ENCODE data around the gene LIN28B. TPM values are rescaled to one million over a fixed set of nuclear protein-coding genes. Genes with fewer than 3 reads are reported as not detected.
A peak's percentile ranks its signal among the peaks of the same experiment; 100 is the strongest.

The LIN28B gene
- total and polyA plus RNA-seq, 4 donors, result 0.12 to 0.14 TPM; not detected in 2

- WGBS, 2 donors, result 8 to 10% methylated on average over 19 of the region's 19 CpGs
- Histone ChIP-seq H3K9ac (ENCODE audit: insufficient read depth in 1 of 2, low read length in 2 of 2) (no peak overlapping the region), H3K27ac (ENCODE audit: low read depth in 1 of 2, low read length in 1 of 2) (no peak overlapping the region), H3K4me3 (no peak overlapping the region), H3K36me3 (ENCODE audit: control insufficient read depth in 4 of 4, insufficient read depth in 4 of 4, low read length in 4 of 4) (no peaks in the 10 kb centered on the region), H3K9me3 (ENCODE audit: control insufficient read depth in 4 of 4, insufficient read depth in 3 of 4, low read length in 3 of 4) (peaks cover 0 to 2% (median 0%) of the 10 kb centered on the region in 4 donors), H3K4me1 (ENCODE audit: control insufficient read depth in 5 of 5, insufficient read depth in 5 of 5, low read length in 5 of 5) (peaks cover 0 to 2% (median 0%) of the 10 kb centered on the region in 5 donors), H3K27me3 (ENCODE audit: control insufficient read depth in 3 of 3, insufficient read depth in 3 of 3, low read length in 2 of 3) (peaks cover 3 to 62% (median 61%) of the 10 kb centered on the region in 3 donors)
- ATAC-seq (ENCODE audit: insufficient read depth, low FRiP score) (no peak), DNase-seq (peak in 2 of 3 donors; percentile 10 to 13)
- TF ChIP-seq CTCF (IDR thresholded peaks at IDR 0.05; ENCODE audit: control extremely low read depth, extremely low read depth), result no peak
Observed at GRCh38 chr6:104958178-104959025, 1.5 kb downstream of the LIN28B start.

- Histone ChIP-seq H3K36me3 (ENCODE audit: control insufficient read depth in 4 of 4, insufficient read depth in 4 of 4, low read length in 4 of 4) (no peaks in the 10 kb centered on the region), H3K4me1 (ENCODE audit: control insufficient read depth in 5 of 5, insufficient read depth in 5 of 5, low read length in 5 of 5) (peaks cover 0 to 2% (median 0%) of the 10 kb centered on the region in 5 donors), H3K27me3 (ENCODE audit: control insufficient read depth in 3 of 3, insufficient read depth in 3 of 3, low read length in 2 of 3) (peaks cover 3 to 55% (median 53%) of the 10 kb centered on the region in 3 donors), H3K9ac (ENCODE audit: insufficient read depth in 1 of 2, low read length in 2 of 2) (no peak overlapping the region), H3K9me3 (ENCODE audit: control insufficient read depth in 4 of 4, insufficient read depth in 3 of 4, low read length in 3 of 4) (no peaks in the 10 kb centered on the region), H3K4me3 (no peak overlapping the region), H3K27ac (ENCODE audit: low read depth in 1 of 2, low read length in 1 of 2) (no peak overlapping the region)
- TF ChIP-seq CTCF (IDR thresholded peaks at IDR 0.05; ENCODE audit: control extremely low read depth, extremely low read depth), result no peak
- whole genome bisulfite sequencing, 2 donors, result 24 to 28% methylated on average over 3 of the region's 3 CpGs
- peak in 1 of 3 donors; percentile 1 for DNase-seq
- ATAC-seq (ENCODE audit: insufficient read depth, low FRiP score), result no peak
Observed at GRCh38 chr6:104959026-104959858, 2.3 kb downstream of the LIN28B start.

- H3K4me3 ChIP-seq, result no peak overlapping the region
- no peaks in the 10 kb centered on the region for H3K36me3 ChIP-seq (ENCODE audit: control insufficient read depth in 4 of 4, insufficient read depth in 4 of 4, low read length in 4 of 4)
- no peak overlapping the region for H3K27ac ChIP-seq (ENCODE audit: low read depth in 1 of 2, low read length in 1 of 2)
- no peak for ATAC-seq (ENCODE audit: insufficient read depth, low FRiP score)
- WGBS, 2 donors, result 67 to 82% methylated on average over 2 of the region's 2 CpGs
- no peaks in the 10 kb centered on the region for H3K4me1 ChIP-seq (ENCODE audit: control insufficient read depth in 5 of 5, insufficient read depth in 5 of 5, low read length in 5 of 5)
- TF ChIP-seq CTCF (IDR thresholded peaks at IDR 0.05; ENCODE audit: control extremely low read depth, extremely low read depth), result no peak
- no peaks in the 10 kb centered on the region for H3K9me3 ChIP-seq (ENCODE audit: control insufficient read depth in 4 of 4, insufficient read depth in 3 of 4, low read length in 3 of 4)
- H3K9ac ChIP-seq (ENCODE audit: insufficient read depth in 1 of 2, low read length in 2 of 2), result no peak overlapping the region
- DNase-seq, result no peak
- no peaks in the 10 kb centered on the region for H3K27me3 ChIP-seq (ENCODE audit: control insufficient read depth in 3 of 3, insufficient read depth in 3 of 3, low read length in 2 of 3)
Observed at GRCh38 chr6:104969108-104969507, 12.2 kb downstream of the LIN28B start.

Data from lung (tissue), 12 donors.